Transverse colon (tissue), 4 donors: Measurements from ENCODE around the gene TTC39C. TPM values are rescaled to one million over a fixed set of nuclear protein-coding genes. Genes with fewer than 3 reads are reported as not detected.

Experiments used
- DNase-seq: peaks from one replicate; pipeline ENCODE4 v3.0.0-alpha.2; 2019
- H3K27ac ChIP-seq, 4 donors: fragments of 200-600 bp; sonication (generic); 2 replicates each; pipeline ENCODE4 v1.5.1; 2016 to 2018; ENCODE audit warnings: inconsistent platforms in 4 of 4
- H3K27me3 ChIP-seq: fragments of 200-600 bp; sonication (generic); 2 replicates; pipeline ENCODE4 v1.5.1; 2017; ENCODE audit warnings: inconsistent platforms
- H3K36me3 ChIP-seq, 4 donors: fragments of 200-600 bp; sonication (generic); 2 replicates each; pipeline ENCODE4 v1.5.1; 2017 to 2019; ENCODE audit warnings: inconsistent platforms in 4 of 4
- H3K4me1 ChIP-seq, 4 donors: fragments of 200-600 bp; sonication (generic); 2 replicates each; pipeline ENCODE4 v1.5.1; 2017 to 2020; ENCODE audit warnings: inconsistent platforms in 4 of 4
- H3K4me3 ChIP-seq, 4 donors: fragments of 200-600 bp; sonication (generic); 1 replicate in 1 of 4; 2 replicates in 3 of 4; pipeline versions ENCODE4 v1.5.1 to v1.6.1; 2017 to 2019; ENCODE audit warnings: inconsistent platforms in 4 of 4
- H3K9me3 ChIP-seq, 2 donors: fragments of 200-600 bp; sonication (generic); 2 replicates each; pipeline ENCODE4 v1.5.1; 2017 to 2019; ENCODE audit warnings: inconsistent platforms in 2 of 2
- CTCF ChIP-seq, 5 experiments: fragments of 200-600 bp in 3 of 5; fragments of 450-650 bp in 2 of 5; sonication (generic) in 3 of 5; IDR thresholded peaks; 1 replicate in 2 of 5; 2 replicates in 3 of 5; pipeline ENCODE4 v1.5.1; 2016 to 2017; ENCODE audit warnings: antibody characterized with exemption in 5 of 5, inconsistent platforms in 3 of 5, mild to moderate bottlenecking in 2 of 5, moderate library complexity in 1 of 5
- EP300 ChIP-seq: sonication (generic); formaldehyde crosslinking; IDR thresholded peaks from one replicate; pipeline ENCODE4 v1.6.1; 2017; ENCODE audit warnings: antibody characterized with exemption, low read depth
- POLR2A ChIP-seq: fragments of 450-650 bp; IDR thresholded peaks from one replicate; pipeline ENCODE4 v1.6.1; 2016; ENCODE audit warnings: antibody characterized with exemption, mild to moderate bottlenecking, moderate library complexity
- POLR2AphosphoS5 ChIP-seq, 3 donors: sonication (generic); formaldehyde crosslinking; IDR thresholded peaks; one replicate each; pipeline ENCODE4 v1.6.1; 2016; ENCODE audit warnings: antibody characterized with exemption in 3 of 3
- WGBS, 2 donors: methylation state at CpG; one replicate each; pipeline ENCODE4 v1.1.5; 2018; ENCODE audit warnings: low coverage in 1 of 2; 5-methylcytosine and 5-hydroxymethylcytosine counted together
- in situ Hi-C, 4 donors: fragments of 200-750 bp; cut with MboI; loops; one replicate each; pipeline versions ENCODE4 v1.15.0 to v1.15.1; 2017; ENCODE audit warnings: low sequenced_read_pairs in 3 of 4, low pct_ligation_motif_present in 1 of 4, low pct_unique_long_range_greater_than_20kb in 1 of 4
- intact Hi-C: fragments of 100-400 bp; cut with DNase I; formaldehyde crosslinking; loops from one replicate; pipeline ENCODE4 v1.15.1; 2023; ENCODE audit warnings: low total_unique reads
- total RNA-seq, 4 donors: library from RNA; depleted of rRNA; stranded (reverse); fragments of >200 nt; gene quantifications; one replicate each; pipeline ENCODE4 v1.1.0, GENCODE V29; 2016

Gene TTC39C
- total RNA-seq, 4 donors from 2014 or later, result 4.8 to 18.4 (median 7.4) TPM

- Histone ChIP-seq H3K4me1 (no peaks in the 10 kb centered on the region), H3K9me3 (no peaks in the 10 kb centered on the region), H3K27me3 (no peaks in the 10 kb centered on the region), H3K27ac (no peak overlapping the region), H3K36me3 (no peaks in the 10 kb centered on the region), H3K4me3 (no peak overlapping the region)
- WGBS, 2 donors, result 86 to 89% methylated on average over 4 of the region's 4 CpGs
- intact Hi-C loops, result no loop called here
- in situ Hi-C loops, result no loop called here
- TF ChIP-seq EP300 (no peak), POLR2AphosphoS5 (IDR thresholded peaks at IDR 0.05) (no peak), CTCF (IDR thresholded peaks at IDR 0.05) (no peak), POLR2A (no peak)
- DNase-seq, result no peak
Measured at GRCh38 chr18:24041691-24042090, 27.1 kb downstream of the TTC39C start.

DNA sequence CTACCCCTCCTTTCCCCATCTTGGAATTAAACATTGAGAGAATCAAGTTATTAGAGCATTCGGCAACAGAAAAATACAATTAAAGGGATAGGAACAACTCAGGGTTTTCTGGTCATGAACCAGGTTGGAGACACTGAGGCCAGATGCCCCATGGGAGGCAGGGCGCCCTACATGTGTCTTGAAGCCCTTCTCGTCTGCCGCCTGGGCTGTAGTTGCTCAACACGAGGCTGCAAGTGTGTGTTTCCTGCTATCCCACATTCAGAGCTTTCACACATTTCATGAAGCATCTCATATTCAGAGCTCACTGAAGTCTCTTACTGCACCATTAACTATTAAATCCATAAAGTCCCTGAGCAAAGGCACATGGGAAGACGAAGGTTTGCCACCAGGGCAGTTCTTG is 28.8 kb downstream of the TTC39C start:
- no peak for TF ChIP-seq CTCF (IDR thresholded peaks at IDR 0.05)
- TF ChIP-seq POLR2AphosphoS5 (IDR thresholded peaks at IDR 0.05), result no peak
- TF ChIP-seq EP300, result no peak
- no peak for TF ChIP-seq POLR2A
- no peaks in the 10 kb centered on the region for H3K36me3 ChIP-seq
- no peak overlapping the region for H3K27ac ChIP-seq
- no peak overlapping the region for H3K4me3 ChIP-seq
- intact Hi-C loops (no loop called here), in situ Hi-C loops (no loop called here)
- H3K9me3 ChIP-seq, result no peaks in the 10 kb centered on the region
- no peak for DNase-seq
- H3K4me1 ChIP-seq, result no peaks in the 10 kb centered on the region
- no peaks in the 10 kb centered on the region for H3K27me3 ChIP-seq
- 83 to 94% methylated on average over 5 to 6 of the region's 6 CpGs for WGBS, 2 donors

DNA sequence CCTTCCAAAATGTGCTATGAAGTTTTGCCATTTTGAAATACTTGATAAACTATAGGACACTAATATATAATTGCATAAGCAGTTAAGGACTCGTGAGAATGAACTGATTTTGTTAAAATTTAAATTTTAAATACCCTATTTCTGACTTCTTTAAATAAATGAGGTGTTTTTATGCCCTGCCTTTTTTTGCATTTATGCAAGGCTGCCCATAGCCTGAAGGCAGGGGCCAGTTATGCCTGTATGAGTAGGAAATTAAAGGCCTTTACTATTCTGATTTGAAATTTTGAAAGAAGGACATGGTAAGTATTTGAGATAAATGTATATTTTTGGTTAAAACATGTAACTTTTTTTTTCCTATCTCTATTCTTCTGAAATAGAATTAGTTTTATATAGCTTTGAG is 33.7 kb downstream of the TTC39C start:
- H3K27ac ChIP-seq, result no peak overlapping the region
- no peak for DNase-seq
- no peaks in the 10 kb centered on the region for H3K9me3 ChIP-seq
- intact Hi-C loops, result no loop called here
- no peak overlapping the region for H3K4me3 ChIP-seq
- no peaks in the 10 kb centered on the region for H3K36me3 ChIP-seq
- no peaks in the 10 kb centered on the region for H3K27me3 ChIP-seq
- H3K4me1 ChIP-seq, result peaks cover 0 to 10% (median 7%) of the 10 kb centered on the region in 4 donors
- TF ChIP-seq POLR2AphosphoS5 (IDR thresholded peaks at IDR 0.05) (no peak), POLR2A (no peak), EP300 (no peak)
- in situ Hi-C loops, result no loop called here
- 75 to 95% methylated on average over 1 of the region's 1 CpG for WGBS, 2 donors

DNA sequence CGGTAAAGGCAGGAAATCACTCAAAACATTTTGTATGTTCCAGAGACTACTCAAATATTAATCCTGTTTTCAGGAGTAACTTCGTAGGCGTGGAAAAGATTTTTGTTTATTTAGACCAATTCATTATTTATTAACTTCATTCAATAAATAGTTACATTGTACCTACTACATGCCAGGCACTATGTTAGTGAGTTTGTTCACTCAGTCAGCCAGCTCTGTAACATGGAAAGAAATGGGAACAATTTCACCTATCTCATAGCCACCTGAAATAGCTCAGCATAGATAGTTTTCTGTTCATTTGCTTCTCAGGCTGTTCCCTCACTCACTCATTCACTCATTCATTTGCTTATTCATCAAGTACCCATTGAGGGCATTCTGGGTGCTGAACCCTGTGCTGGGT is 34.6 kb downstream of the TTC39C start:
- in situ Hi-C loops, result no loop called here
- no peaks in the 10 kb centered on the region for H3K27me3 ChIP-seq
- no peak overlapping the region for H3K27ac ChIP-seq
- H3K4me1 ChIP-seq, result peaks cover 0 to 16% (median 8%) of the 10 kb centered on the region in 4 donors
- H3K9me3 ChIP-seq, result no peaks in the 10 kb centered on the region
- intact Hi-C loops, result no loop called here
- WGBS, 2 donors, result 82 to 86% methylated on average over 3 of the region's 3 CpGs
- no peak for DNase-seq
- no peaks in the 10 kb centered on the region for H3K36me3 ChIP-seq
- H3K4me3 ChIP-seq, result no peak overlapping the region
- TF ChIP-seq POLR2AphosphoS5 (IDR thresholded peaks at IDR 0.05) (no peak), EP300 (no peak), CTCF (IDR thresholded peaks at IDR 0.05) (no peak), POLR2A (no peak)
